ENCODE measurements around the gene EIF2AK3. TPM values are rescaled to one million over a fixed set of nuclear protein-coding genes. Genes with fewer than 3 reads are reported as not detected.
"Not testable (repeated sequence)": the region's sequence is repeated elsewhere in the genome, so short reads cannot be mapped to it uniquely, and the experiment has no call there.

Gene EIF2AK3
- total and polyA plus RNA-seq, 2 experiments from 2014 or later = 7.5 to 15.5 TPM

GRCh38 chr2:88557290-88557689, 70.0 kb downstream of the EIF2AK3 start:
- no peak overlapping the region for H2AFZ ChIP-seq
- H3K79me2 ChIP-seq (ENCODE audit: insufficient read depth) = no peaks in the 10 kb centered on the region
- in situ Hi-C loops (cut with MboI) = no loop called here
- no peaks in the 10 kb centered on the region for H3K27me3 ChIP-seq (replicated peaks; ENCODE audit: insufficient read depth)
- H3K36me3 ChIP-seq (ENCODE audit: low read depth) = peaks cover 36% of the 10 kb centered on the region
- no peaks in the 10 kb centered on the region for H3K9me3 ChIP-seq (ENCODE audit: low read depth)
- H3K27ac ChIP-seq = no peak overlapping the region
- no peak for DNase-seq
- 100% methylated on average over 1 of the region's 1 CpG for WGBS, 2 experiments (ENCODE audit: low coverage in 1 of 2, low lambda C conversion rate in 2 of 2, missing lambda C conversion rate in 2 of 2)
- no peak for TF ChIP-seq EZH2 (IDR thresholded peaks at IDR 0.05; ENCODE audit: insufficient read depth, poor library complexity, severe bottlenecking)
- TF ChIP-seq EZH2phosphoT487 (IDR thresholded peaks at IDR 0.05; ENCODE audit: insufficient read depth, low read depth) = no peak
- no peaks in the 10 kb centered on the region for H3K9me2 ChIP-seq (ENCODE audit: insufficient read depth)
- no peak overlapping the region for H3K9ac ChIP-seq
- no peaks in the 10 kb centered on the region for H3K4me1 ChIP-seq (ENCODE audit: insufficient read depth)
- H4K20me1 ChIP-seq (ENCODE audit: insufficient read depth) = no peaks in the 10 kb centered on the region
- no peak overlapping the region for H3K4me3 ChIP-seq
- no peaks in the 10 kb centered on the region for H3F3A ChIP-seq (ENCODE audit: insufficient read depth)
- no peak overlapping the region for H3K4me2 ChIP-seq (ENCODE audit: unreplicated experiment)

GRCh38 chr2:88556026-88556425, 71.2 kb downstream of the EIF2AK3 start:
- peaks cover 30% of the 10 kb centered on the region for H3K36me3 ChIP-seq (ENCODE audit: low read depth)
- no peak for DNase-seq
- WGBS, 2 experiments (ENCODE audit: low coverage in 1 of 2, low lambda C conversion rate in 2 of 2, missing lambda C conversion rate in 2 of 2) = 85 to 86% methylated on average over 7 of the region's 7 CpGs
- no peak overlapping the region for H2AFZ ChIP-seq
- no peaks in the 10 kb centered on the region for H3K27me3 ChIP-seq (replicated peaks; ENCODE audit: insufficient read depth)
- H3K4me3 ChIP-seq = no peak overlapping the region
- no peak overlapping the region for H3K4me2 ChIP-seq (ENCODE audit: unreplicated experiment)
- H3K9me3 ChIP-seq (ENCODE audit: low read depth) = no peaks in the 10 kb centered on the region
- H3F3A ChIP-seq (ENCODE audit: insufficient read depth) = no peaks in the 10 kb centered on the region
- no peak overlapping the region for H3K9ac ChIP-seq
- H3K79me2 ChIP-seq (ENCODE audit: insufficient read depth) = no peaks in the 10 kb centered on the region
- in situ Hi-C loops (cut with MboI) = no loop called here
- TF ChIP-seq EZH2 (IDR thresholded peaks at IDR 0.05; ENCODE audit: insufficient read depth, poor library complexity, severe bottlenecking) (no peak), EZH2phosphoT487 (IDR thresholded peaks at IDR 0.05; ENCODE audit: insufficient read depth, low read depth) (no peak)
- H3K9me2 ChIP-seq (ENCODE audit: insufficient read depth) = no peaks in the 10 kb centered on the region
- no peak overlapping the region for H3K27ac ChIP-seq
- H4K20me1 ChIP-seq (ENCODE audit: insufficient read depth) = no peaks in the 10 kb centered on the region
- no peaks in the 10 kb centered on the region for H3K4me1 ChIP-seq (ENCODE audit: insufficient read depth)

GRCh38 chr2:88554189-88554588, 73.1 kb downstream of the EIF2AK3 start:
- Histone ChIP-seq H2AFZ (no peak overlapping the region), H3K9me2 (ENCODE audit: insufficient read depth) (no peaks in the 10 kb centered on the region), H3K4me2 (ENCODE audit: unreplicated experiment) (no peak overlapping the region), H3K27ac (no peak overlapping the region), H4K20me1 (ENCODE audit: insufficient read depth) (no peaks in the 10 kb centered on the region), H3K4me3 (no peak overlapping the region), H3K79me2 (ENCODE audit: insufficient read depth) (no peaks in the 10 kb centered on the region), H3F3A (ENCODE audit: insufficient read depth) (no peaks in the 10 kb centered on the region), H3K4me1 (ENCODE audit: insufficient read depth) (no peaks in the 10 kb centered on the region), H3K9me3 (ENCODE audit: low read depth) (no peaks in the 10 kb centered on the region), H3K27me3 (replicated peaks; ENCODE audit: insufficient read depth) (peaks cover 9% of the 10 kb centered on the region; the same call in 1 of the 2 replicates), H3K9ac (no peak overlapping the region), H3K36me3 (ENCODE audit: low read depth) (peaks cover 18% of the 10 kb centered on the region)
- WGBS, 2 experiments (ENCODE audit: low coverage in 1 of 2, low lambda C conversion rate in 2 of 2, missing lambda C conversion rate in 2 of 2) = 83 to 90% methylated on average over 5 of the region's 5 CpGs
- TF ChIP-seq EZH2 (IDR thresholded peaks at IDR 0.05; ENCODE audit: insufficient read depth, poor library complexity, severe bottlenecking) (no peak), EZH2phosphoT487 (IDR thresholded peaks at IDR 0.05; ENCODE audit: insufficient read depth, low read depth) (no peak)
- in situ Hi-C loops (cut with MboI) = no loop called here
- DNase-seq = no peak

GRCh38 chr2:88549616-88550292, 77.5 kb downstream of the EIF2AK3 start:
- Histone ChIP-seq H3K27ac (no peak overlapping the region), H3K4me1 (ENCODE audit: insufficient read depth) (no peaks in the 10 kb centered on the region), H3K9ac (no peak overlapping the region), H3K36me3 (ENCODE audit: low read depth) (no peaks in the 10 kb centered on the region), H3K27me3 (replicated peaks; ENCODE audit: insufficient read depth) (peaks cover 11% of the 10 kb centered on the region; the same call in 1 of the 2 replicates), H2AFZ (peak overlapping the region; percentile 80), H3F3A (ENCODE audit: insufficient read depth) (no peaks in the 10 kb centered on the region), H3K4me2 (ENCODE audit: unreplicated experiment) (peak overlapping the region; percentile 78), H3K9me3 (ENCODE audit: low read depth) (no peaks in the 10 kb centered on the region), H3K4me3 (peak overlapping the region; percentile 62), H3K9me2 (ENCODE audit: insufficient read depth) (no peaks in the 10 kb centered on the region), H4K20me1 (ENCODE audit: insufficient read depth) (no peaks in the 10 kb centered on the region), H3K79me2 (ENCODE audit: insufficient read depth) (no peaks in the 10 kb centered on the region)
- WGBS, 2 experiments (ENCODE audit: low coverage in 1 of 2, low lambda C conversion rate in 2 of 2, missing lambda C conversion rate in 2 of 2) = 7% methylated on average over 33 to 36 of the region's 36 CpGs
- in situ Hi-C loops (cut with MboI) = no loop called here
- TF ChIP-seq EZH2 (IDR thresholded peaks at IDR 0.05; ENCODE audit: insufficient read depth, poor library complexity, severe bottlenecking) (no peak), EZH2phosphoT487 (IDR thresholded peaks at IDR 0.05; ENCODE audit: insufficient read depth, low read depth) (no peak)
- DNase-seq = peak; percentile 21

- WGBS, 2 experiments (ENCODE audit: low coverage in 1 of 2, low lambda C conversion rate in 2 of 2, missing lambda C conversion rate in 2 of 2) = 71 to 86% methylated on average over 4 of the region's 4 CpGs
- H3K9me2 ChIP-seq (ENCODE audit: insufficient read depth); H4K20me1 ChIP-seq (ENCODE audit: insufficient read depth); H3K4me3 ChIP-seq; H3F3A ChIP-seq (ENCODE audit: insufficient read depth); H3K27ac ChIP-seq; H3K9ac ChIP-seq; in situ Hi-C loops (cut with MboI); H3K4me2 ChIP-seq (ENCODE audit: unreplicated experiment); H3K36me3 ChIP-seq (ENCODE audit: low read depth); H3K79me2 ChIP-seq (ENCODE audit: insufficient read depth); DNase-seq; H2AFZ ChIP-seq; H3K4me1 ChIP-seq (ENCODE audit: insufficient read depth); H3K9me3 ChIP-seq (ENCODE audit: low read depth): not testable (repeated sequence)
- H3K27me3 ChIP-seq (replicated peaks; ENCODE audit: insufficient read depth) = peaks cover 11% of the 10 kb centered on the region
Measured at GRCh38 chr2:88546291-88546690, 81.0 kb downstream of the EIF2AK3 start.

Measured in GM23248 (cell line).